ENCODE data around the gene CCDC57. TPM values are rescaled to one million over a fixed set of nuclear protein-coding genes. Genes with fewer than 3 reads are reported as not detected.

The CCDC57 gene
- total RNA-seq, 1 experiment from 2014 or later = 8.4 TPM

DNA sequence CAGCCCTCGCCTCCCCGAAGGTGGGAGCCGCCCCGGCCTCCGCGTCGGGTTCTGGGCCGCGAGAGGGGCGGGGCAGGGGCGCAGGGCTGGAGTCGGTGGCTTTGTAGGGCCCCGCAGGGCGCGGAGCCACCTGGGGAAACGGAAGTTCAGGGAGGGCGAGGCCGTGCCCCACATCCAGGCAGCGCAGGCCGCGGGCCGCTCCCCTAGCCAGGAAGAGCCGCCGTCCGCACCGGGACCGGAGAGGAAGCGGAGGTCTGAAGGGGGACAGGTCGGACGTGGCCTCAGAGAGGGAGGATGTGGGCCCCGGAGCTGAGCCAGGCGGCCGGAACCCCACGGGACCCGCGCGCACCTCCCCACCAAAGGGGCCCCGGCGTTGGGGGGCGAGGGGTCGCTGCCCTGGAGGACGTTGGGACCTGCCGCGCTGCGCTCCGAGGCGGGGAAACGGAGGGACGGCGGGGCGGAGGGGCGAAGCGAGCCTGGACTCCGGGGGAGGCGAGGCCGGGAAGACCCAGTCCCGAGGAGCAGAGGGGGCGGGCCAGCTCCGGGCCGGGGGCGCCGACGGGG, 15.7 kb upstream of the CCDC57 start:
- DNase-seq (ENCODE audit: low read depth) = no peak
- in situ Hi-C loops (cut with HindIII; ENCODE audit: low pct_unique_long_range_greater_than_20kb, low sequenced_read_pairs) = no loop called here

GRCh38 chr17:82227629-82228277, 15.1 kb upstream of the CCDC57 start:
- in situ Hi-C loops (cut with HindIII; ENCODE audit: low pct_unique_long_range_greater_than_20kb, low sequenced_read_pairs) = no loop called here
- no peak for DNase-seq (ENCODE audit: low read depth)

- no peak for DNase-seq (ENCODE audit: low read depth)
- in situ Hi-C loops (cut with HindIII; ENCODE audit: low pct_unique_long_range_greater_than_20kb, low sequenced_read_pairs) = no loop called here
These were observed 14.4 kb upstream of the CCDC57 start for GRCh38 chr17:82226809-82227628.

DNA sequence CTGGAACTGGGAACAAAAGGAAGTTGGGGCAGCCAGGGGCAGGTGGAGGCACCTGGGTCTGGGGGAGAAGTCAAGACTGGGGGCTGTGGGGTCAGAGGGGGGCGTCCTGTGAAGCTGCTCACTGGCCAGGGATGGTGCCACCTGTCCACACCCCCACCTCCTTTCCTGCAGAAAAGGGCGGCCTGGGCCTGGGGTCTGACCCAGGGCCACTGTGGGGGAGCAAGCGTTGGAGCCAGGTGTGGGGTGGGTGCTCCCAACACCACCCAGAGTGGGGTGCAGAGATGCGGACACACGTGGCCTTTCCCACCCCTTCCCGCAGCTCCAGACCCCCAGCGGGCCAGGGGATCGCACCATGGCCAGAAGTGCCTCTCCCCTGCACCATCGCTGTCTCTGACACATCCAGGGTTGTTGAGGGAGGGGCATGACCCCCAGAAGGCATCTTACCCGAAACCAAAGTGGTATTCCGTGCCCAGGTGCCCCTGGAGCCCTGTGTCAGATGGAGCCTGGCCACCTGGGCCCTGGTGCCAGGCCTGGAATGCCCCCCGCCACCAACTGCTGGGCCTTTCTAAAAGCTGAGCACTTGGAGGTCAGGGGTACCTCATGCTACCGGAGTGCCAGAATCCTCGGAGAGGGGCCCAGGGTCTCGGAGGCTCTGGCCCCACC, 13.6 kb upstream of the CCDC57 start:
- DNase-seq (ENCODE audit: low read depth) = no peak
- in situ Hi-C loops (cut with HindIII; ENCODE audit: low pct_unique_long_range_greater_than_20kb, low sequenced_read_pairs) = no loop called here

GRCh38 chr17:82225368-82226029, 12.9 kb upstream of the CCDC57 start:
- in situ Hi-C loops (cut with HindIII; ENCODE audit: low pct_unique_long_range_greater_than_20kb, low sequenced_read_pairs) = no loop called here
- DNase-seq (ENCODE audit: low read depth) = no peak

GRCh38 chr17:82224666-82225065, 12.0 kb upstream of the CCDC57 start:
- in situ Hi-C loops (cut with HindIII; ENCODE audit: low pct_unique_long_range_greater_than_20kb, low sequenced_read_pairs) = no loop called here
- no peak for DNase-seq (ENCODE audit: low read depth)

DNA sequence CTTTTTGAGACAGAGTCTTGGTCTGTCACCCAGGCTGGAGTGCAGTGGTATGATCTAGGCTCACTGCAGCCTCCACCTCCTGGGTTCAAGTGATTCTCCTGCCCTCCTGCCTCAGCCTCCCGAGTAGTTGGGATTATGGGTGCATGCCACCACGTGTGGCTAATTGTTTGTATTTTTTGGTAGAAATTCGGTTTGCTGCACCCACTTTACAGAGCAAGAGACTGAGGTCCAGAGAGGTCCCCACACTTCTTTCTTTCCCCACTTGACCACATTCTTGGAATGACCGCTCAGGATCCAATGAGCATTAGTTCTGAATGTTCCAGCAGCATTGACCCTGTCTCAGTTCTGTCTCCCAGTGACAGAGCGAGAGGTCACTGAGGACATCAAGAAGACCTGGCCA, 10.9 kb upstream of the CCDC57 start:
- in situ Hi-C loops (cut with HindIII; ENCODE audit: low pct_unique_long_range_greater_than_20kb, low sequenced_read_pairs) = no loop called here

GRCh38 chr17:82222816-82223215, 10.2 kb upstream of the CCDC57 start:
- in situ Hi-C loops (cut with HindIII; ENCODE audit: low pct_unique_long_range_greater_than_20kb, low sequenced_read_pairs) = no loop called here
- no peak for DNase-seq (ENCODE audit: low read depth)

More for the DNA sequence above, 10.9 kb upstream of the CCDC57 start:
- DNase-seq (ENCODE audit: low read depth) = no peak

DNA sequence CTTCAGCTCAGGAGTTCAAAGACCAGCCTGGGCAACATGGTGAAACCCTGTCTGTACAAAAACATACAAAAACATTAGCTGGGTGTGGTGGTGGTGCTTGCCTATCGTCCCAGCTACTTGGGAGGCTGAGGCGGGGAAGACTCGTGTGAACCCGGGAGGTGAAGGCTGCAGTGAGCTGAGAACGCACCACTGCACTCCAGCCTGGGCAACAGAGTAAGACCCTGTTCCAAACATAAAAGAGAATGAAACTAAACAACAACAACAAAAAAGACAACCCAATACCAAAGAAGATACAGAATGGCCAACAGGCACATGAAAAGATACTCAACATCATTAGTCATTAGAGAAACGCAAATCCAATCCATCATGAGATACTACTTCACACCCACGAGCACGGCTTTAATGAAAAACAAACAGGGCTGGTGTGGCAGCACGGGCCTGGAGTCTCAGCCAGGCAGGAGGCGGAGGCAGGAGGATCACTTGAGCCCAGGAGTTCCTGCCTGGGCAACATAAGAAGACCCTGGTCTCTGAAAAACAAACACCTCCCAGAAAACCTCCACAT, 8.8 kb upstream of the CCDC57 start:
- in situ Hi-C loops (cut with HindIII; ENCODE audit: low pct_unique_long_range_greater_than_20kb, low sequenced_read_pairs) = no loop called here
- no peak for DNase-seq (ENCODE audit: low read depth)

DNA sequence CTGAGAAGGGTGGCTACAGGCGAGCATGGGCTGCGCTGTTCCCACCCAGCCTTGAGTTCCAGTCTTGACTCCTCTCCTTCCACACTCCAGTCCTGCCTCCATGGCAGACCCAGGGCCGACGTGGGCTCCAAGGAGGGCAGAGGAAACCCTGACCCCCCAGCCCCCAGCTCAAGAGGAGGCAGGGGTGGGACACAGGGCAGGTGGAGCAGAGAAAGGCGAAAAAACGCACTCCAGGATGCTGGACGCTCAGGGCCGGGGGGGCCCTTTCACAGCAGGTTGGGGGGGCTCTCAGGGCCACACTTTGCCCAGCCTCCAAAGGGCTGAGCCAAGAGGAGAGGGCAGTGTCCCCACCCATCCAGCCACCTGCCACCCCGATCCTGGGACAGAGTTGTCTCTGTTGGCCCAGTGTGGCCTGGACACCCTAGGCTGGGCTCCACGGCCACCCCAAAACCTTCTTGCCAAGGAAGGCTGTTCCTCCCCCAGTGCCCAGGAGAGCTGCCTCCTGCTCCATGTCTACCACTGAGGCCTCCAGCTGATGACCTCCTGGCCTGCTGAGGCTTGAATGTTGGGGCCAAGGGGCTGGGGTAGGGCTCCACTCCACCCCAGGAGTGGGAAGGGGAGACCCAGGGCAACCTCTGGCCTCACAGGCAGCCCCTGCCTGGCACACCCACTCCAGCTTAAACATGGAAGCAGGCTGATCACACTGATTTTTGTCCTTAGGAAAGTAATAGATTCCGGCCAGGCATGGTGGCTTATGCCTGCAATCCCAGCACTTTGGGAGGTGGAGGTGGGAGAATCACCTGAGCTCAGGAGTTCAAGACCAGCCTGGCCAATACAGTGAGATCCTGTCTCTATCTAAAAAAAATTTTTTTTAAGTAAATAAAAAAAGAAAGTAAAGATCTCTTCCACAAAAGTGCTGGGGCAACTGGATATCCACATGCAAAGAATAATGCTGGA, 7.4 kb upstream of the CCDC57 start:
- in situ Hi-C loops (cut with HindIII; ENCODE audit: low pct_unique_long_range_greater_than_20kb, low sequenced_read_pairs) = no loop called here

DNA sequence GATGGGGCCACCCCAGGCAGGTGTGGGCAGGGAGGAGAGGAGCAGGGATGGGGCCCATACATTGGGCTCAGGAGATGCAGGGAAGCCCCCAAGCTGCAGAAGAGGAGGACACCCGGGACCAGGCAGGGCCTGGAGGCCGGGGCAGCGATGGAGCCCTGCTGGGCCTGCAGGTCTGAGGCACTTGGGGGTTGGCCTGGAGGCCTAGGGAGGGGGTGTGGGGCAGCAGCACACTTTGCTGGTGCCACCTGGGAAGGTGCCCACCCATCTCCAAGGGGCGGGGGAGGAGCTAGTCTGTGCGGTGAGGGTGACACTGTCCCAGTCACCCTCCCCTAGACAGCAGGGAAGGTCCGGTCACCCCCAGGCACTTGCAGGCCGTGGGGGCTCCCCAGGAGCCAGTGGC, 6.4 kb upstream of the CCDC57 start:
- DNase-seq (ENCODE audit: low read depth) = no peak
- in situ Hi-C loops (cut with HindIII; ENCODE audit: low pct_unique_long_range_greater_than_20kb, low sequenced_read_pairs) = no loop called here

More for the DNA sequence above, 7.4 kb upstream of the CCDC57 start:
- DNase-seq (ENCODE audit: low read depth) = no peak

DNA sequence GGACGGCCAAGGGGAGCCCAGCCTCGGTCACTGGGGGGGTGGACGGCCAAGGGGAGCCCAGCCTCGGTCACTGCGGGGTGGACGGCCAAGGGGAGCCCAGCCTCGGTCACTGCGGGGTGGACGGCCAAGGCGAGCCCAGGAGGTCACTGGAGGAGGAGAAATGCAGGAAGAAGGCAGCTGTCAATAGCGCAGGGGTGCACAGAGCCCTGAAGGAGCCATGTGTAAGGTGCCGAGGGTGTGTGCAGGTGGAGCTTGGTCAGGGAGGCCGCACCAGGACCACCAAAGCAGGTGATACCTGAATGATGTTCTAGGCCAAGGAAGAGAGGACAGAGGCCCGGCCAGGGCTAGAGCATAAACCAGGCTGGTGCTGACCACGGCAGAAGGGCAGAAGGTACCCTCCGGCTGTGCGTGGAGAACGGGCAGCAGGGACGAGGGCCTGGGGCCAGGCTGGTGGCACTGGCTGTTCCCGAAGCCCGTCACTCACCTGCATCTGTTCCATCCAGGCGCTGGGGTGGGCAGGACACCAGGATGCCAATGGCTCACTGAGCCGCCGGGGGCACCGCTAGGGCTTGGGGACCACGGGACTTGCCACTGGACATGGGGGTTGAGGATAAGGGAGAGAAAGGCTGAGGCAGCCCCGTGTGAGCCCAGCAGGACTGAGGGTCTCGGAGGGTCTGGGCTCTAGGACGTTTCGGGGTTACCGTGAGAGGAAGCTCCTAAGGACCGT, 5.9 kb upstream of the CCDC57 start:
- DNase-seq (ENCODE audit: low read depth) = no peak
- in situ Hi-C loops (cut with HindIII; ENCODE audit: low pct_unique_long_range_greater_than_20kb, low sequenced_read_pairs) = no loop called here

DNA sequence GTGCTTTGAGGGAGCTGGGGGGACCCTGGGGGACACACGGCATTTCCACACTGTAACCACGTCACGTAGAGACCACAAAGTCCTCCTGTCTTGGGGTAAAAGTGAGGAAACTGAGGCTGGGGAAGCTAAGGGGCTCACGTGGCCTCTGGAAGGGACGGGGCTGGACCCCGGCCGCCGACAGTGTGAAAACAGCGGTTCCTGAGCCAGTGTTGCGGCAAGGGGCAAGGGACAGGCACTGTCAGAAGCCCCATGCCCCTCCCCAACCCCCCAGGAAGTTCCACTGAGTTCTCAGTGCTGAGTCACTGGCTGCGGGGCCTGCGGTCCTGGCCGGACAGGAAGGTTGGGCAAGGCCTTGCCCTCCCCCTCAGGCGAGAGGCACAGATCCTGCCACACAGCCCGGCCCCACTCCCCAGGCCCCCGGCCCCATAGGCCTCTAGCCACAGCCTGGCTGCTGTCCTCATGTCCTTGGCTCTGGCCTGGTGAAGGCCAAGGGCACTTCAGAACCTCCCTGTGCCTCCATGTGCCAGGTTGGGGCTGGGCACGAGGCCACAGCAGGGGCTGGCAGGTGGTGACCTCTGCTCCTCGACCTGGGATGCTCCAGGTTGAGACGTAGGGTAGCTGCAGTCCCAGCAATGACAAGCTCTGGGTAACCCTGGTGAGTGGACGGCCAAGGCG, 5.0 kb upstream of the CCDC57 start:
- DNase-seq (ENCODE audit: low read depth) = peak; percentile 26
- in situ Hi-C loops (cut with HindIII; ENCODE audit: low pct_unique_long_range_greater_than_20kb, low sequenced_read_pairs) = no loop called here

DNA sequence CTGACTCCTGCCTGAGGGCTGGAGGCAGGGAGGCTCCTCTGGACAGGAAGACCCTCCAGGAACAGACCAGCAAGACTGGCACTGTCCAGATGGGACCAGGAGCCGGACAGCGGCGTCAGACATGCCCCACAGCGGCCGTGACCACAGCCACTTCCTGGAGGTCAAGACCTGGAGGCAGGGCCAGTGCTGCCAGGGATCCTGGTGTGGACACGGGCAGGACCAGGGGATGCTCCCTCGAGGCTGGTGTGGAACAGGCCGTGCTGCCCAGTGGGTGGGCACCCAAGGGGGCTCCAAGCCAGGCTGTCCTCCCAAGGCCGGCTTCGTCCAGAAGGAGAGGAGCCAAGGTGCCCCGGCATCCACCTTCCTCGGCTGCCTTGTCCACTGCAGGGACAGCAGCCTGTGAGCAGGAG, 4.5 kb upstream of the CCDC57 start:
- in situ Hi-C loops (cut with HindIII; ENCODE audit: low pct_unique_long_range_greater_than_20kb, low sequenced_read_pairs) = no loop called here
- no peak for DNase-seq (ENCODE audit: low read depth)

GRCh38 chr17:82216301-82217119, 3.9 kb upstream of the CCDC57 start:
- DNase-seq (ENCODE audit: low read depth) = peak; percentile 31
- in situ Hi-C loops (cut with HindIII; ENCODE audit: low pct_unique_long_range_greater_than_20kb, low sequenced_read_pairs) = no loop called here
